ENCODE data around the gene EIF5AL1. TPM values are rescaled to one million over a fixed set of nuclear protein-coding genes. Genes with fewer than 3 reads are reported as not detected.

Gene EIF5AL1
- total RNA-seq, 2 donors from 2014 or later = 0.22 to 0.62 TPM

DNA sequence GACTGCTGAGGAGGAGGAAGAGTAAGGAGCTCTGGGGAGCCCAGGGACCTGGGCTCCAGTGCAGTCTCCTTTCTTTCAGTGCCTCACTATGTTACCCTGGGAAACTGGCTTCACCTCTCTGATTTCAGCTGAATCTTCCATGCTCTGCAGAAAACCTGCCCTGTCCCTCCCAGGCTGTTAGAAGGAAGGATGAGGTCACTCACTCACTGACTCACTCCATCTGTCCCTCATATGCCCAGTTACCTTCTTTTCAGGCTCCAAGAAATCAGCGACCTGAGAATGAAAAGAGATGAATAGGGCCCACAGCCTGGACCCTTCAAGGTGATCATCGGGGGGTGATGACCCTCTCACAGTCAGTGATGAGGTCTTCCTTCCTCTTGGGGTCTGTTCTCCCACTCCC is 47.4 kb downstream of the EIF5AL1 start:
- 70 to 78% methylated on average over 2 of the region's 2 CpGs for WGBS, 2 experiments (ENCODE audit: insufficient coverage in 1 of 2, insufficient read length in 1 of 2)
- no peaks in the 10 kb centered on the region for H3K36me3 ChIP-seq (ENCODE audit: control insufficient read depth, insufficient read depth, low read length)
- no peak overlapping the region for H3K27ac ChIP-seq (ENCODE audit: low read depth, low read length)
- no peak overlapping the region for H3K9ac ChIP-seq (ENCODE audit: extremely low read depth, low read length, poor library complexity, severe bottlenecking)
- H3K9me3 ChIP-seq (ENCODE audit: control insufficient read depth, low read length) = no peaks in the 10 kb centered on the region
- peaks cover 11% of the 10 kb centered on the region for H3K27me3 ChIP-seq (ENCODE audit: control insufficient read depth, insufficient read depth, low read length, poor library complexity, severe bottlenecking)
- Mint-ChIP-seq H3K4me3 (no peak overlapping the region), H3K36me3 (ENCODE audit: low read depth) (no peaks in the 10 kb centered on the region), H3K27me3 (ENCODE audit: insufficient read depth) (peaks cover 17% of the 10 kb centered on the region), H3K27ac (no peak overlapping the region), H3K9me3 (no peaks in the 10 kb centered on the region), H3K4me1 (no peaks in the 10 kb centered on the region)
- TF ChIP-seq, protein P1, sequence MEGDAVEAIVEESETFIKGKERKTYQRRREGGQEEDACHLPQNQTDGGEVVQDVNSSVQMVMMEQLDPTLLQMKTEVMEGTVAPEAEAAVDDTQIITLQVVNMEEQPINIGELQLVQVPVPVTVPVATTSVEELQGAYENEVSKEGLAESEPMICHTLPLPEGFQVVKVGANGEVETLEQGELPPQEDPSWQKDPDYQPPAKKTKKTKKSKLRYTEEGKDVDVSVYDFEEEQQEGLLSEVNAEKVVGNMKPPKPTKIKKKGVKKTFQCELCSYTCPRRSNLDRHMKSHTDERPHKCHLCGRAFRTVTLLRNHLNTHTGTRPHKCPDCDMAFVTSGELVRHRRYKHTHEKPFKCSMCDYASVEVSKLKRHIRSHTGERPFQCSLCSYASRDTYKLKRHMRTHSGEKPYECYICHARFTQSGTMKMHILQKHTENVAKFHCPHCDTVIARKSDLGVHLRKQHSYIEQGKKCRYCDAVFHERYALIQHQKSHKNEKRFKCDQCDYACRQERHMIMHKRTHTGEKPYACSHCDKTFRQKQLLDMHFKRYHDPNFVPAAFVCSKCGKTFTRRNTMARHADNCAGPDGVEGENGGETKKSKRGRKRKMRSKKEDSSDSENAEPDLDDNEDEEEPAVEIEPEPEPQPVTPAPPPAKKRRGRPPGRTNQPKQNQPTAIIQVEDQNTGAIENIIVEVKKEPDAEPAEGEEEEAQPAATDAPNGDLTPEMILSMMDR (conservative IDR thresholded peaks at IDR 0.05) = no peak
- no peaks in the 10 kb centered on the region for H3K4me1 ChIP-seq (ENCODE audit: control insufficient read depth, insufficient read depth, low read length)
- DNase-seq = no peak
- no peak overlapping the region for H3K4me3 ChIP-seq (ENCODE audit: low read length)

DNA sequence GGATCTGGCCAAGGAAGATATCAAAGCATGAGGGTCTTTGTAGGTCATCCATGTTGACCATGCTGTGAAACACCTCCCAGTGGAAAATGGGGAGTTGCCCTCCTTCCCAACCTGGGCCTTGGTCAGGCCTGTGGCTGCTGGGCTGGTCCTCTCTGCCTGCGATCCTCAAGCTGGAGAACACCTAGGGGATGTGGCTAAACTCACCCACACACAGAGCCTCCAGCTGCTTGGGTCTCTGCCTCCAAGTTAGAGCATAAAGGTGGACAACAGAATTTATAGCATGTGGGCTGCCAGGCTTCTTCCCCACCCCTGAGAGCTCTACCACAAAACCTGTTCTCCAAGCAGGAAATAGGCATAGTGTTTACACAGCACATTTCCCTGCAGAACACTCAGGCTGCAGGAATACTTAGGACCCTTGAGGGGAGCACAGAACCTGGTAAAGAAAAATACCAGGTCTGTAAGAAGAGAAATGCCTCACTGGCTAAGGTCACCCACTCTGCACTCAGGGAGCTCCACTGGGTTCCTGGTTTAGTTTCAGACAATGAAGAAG is 47.9 kb downstream of the EIF5AL1 start, which contains the start of gene SFTPA2:
Gene SFTPA2, minus strand, starts transcription at position 248 of the 550 bp plus-strand sequence. CDS start 924 bp downstream, outside the sequence.
- H3K4me3 ChIP-seq (ENCODE audit: low read length) = no peak within 1 kb of the TSS
- no peak for DNase-seq
- H3K27me3 Mint-ChIP-seq (ENCODE audit: insufficient read depth) = peaks cover 17% of the 10 kb centered on the region

DNA sequence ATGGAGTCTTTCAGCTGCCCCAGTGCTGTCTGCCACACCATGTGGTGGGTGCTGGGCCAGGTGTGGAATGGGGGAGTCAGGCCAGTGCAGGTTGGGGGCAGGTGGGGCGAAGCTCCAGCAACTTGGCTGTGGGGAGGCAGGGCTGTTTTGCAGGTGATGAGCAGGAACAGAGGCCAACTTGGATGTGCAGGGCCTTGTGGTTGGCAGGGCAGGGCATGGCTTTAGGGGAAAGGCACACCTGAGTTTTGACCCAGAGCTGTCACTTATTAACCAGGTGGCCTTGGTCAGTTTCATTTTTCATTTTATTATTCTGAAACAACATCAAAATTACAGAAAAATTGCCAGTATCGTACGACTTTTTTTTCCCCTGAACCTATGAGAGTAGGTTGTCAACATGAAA is 48.9 kb downstream of the EIF5AL1 start:
- no peaks in the 10 kb centered on the region for H3K4me1 Mint-ChIP-seq
- no peaks in the 10 kb centered on the region for H3K36me3 Mint-ChIP-seq (ENCODE audit: low read depth)
- H3K9me3 ChIP-seq (ENCODE audit: control insufficient read depth, low read length) = no peaks in the 10 kb centered on the region
- TF ChIP-seq, protein P1 (conservative IDR thresholded peaks at IDR 0.05) = no peak
- H3K4me1 ChIP-seq (ENCODE audit: control insufficient read depth, insufficient read depth, low read length) = no peaks in the 10 kb centered on the region
- H3K27ac ChIP-seq (ENCODE audit: low read depth, low read length) = no peak overlapping the region
- peaks cover 17% of the 10 kb centered on the region for H3K27me3 ChIP-seq (ENCODE audit: control insufficient read depth, insufficient read depth, low read length, poor library complexity, severe bottlenecking)
- no peaks in the 10 kb centered on the region for H3K9me3 Mint-ChIP-seq
- peaks cover 17% of the 10 kb centered on the region for H3K27me3 Mint-ChIP-seq (ENCODE audit: insufficient read depth)
- no peak overlapping the region for H3K9ac ChIP-seq (ENCODE audit: extremely low read depth, low read length, poor library complexity, severe bottlenecking)
- H3K4me3 ChIP-seq (ENCODE audit: low read length) = no peak overlapping the region
- H3K27ac Mint-ChIP-seq = no peak overlapping the region
- no peaks in the 10 kb centered on the region for H3K36me3 ChIP-seq (ENCODE audit: control insufficient read depth, insufficient read depth, low read length)
- no peak overlapping the region for H3K4me3 Mint-ChIP-seq
- 89 to 90% methylated on average over 2 to 3 of the region's 3 CpGs for WGBS, 2 experiments (ENCODE audit: insufficient coverage in 1 of 2, insufficient read length in 1 of 2)
- DNase-seq = no peak

More for the DNA sequence above, 47.9 kb downstream of the EIF5AL1 start, which contains the start of gene SFTPA2:
- H3K36me3 Mint-ChIP-seq (ENCODE audit: low read depth) = no peaks in the 10 kb centered on the region
- H3K27ac Mint-ChIP-seq = no peak within 1 kb of the TSS
- H3K9me3 Mint-ChIP-seq = no peaks in the 10 kb centered on the region
- H3K9me3 ChIP-seq (ENCODE audit: control insufficient read depth, low read length) = no peaks in the 10 kb centered on the region
- H3K4me1 Mint-ChIP-seq = no peaks in the 10 kb centered on the region
- no peak within 1 kb of the TSS for H3K9ac ChIP-seq (ENCODE audit: extremely low read depth, low read length, poor library complexity, severe bottlenecking)
- no peak within 1 kb of the TSS for H3K27ac ChIP-seq (ENCODE audit: low read depth, low read length)
- H3K27me3 ChIP-seq (ENCODE audit: control insufficient read depth, insufficient read depth, low read length, poor library complexity, severe bottlenecking) = peaks cover 15% of the 10 kb centered on the region
- no peaks in the 10 kb centered on the region for H3K4me1 ChIP-seq (ENCODE audit: control insufficient read depth, insufficient read depth, low read length)
- WGBS, 2 experiments (ENCODE audit: insufficient coverage in 1 of 2, insufficient read length in 1 of 2) = 85 to 100% methylated on average over 1 of the region's 1 CpG
- TF ChIP-seq, protein P1 (conservative IDR thresholded peaks at IDR 0.05) = no peak
- no peak within 1 kb of the TSS for H3K4me3 Mint-ChIP-seq
- no peaks in the 10 kb centered on the region for H3K36me3 ChIP-seq (ENCODE audit: control insufficient read depth, insufficient read depth, low read length)

Data from endodermal cell (in vitro differentiated cells).